Head of caudate nucleus (tissue), 42 donors: ENCODE data around the gene CALCOCO1.

Experiments
- DNase-seq, 42 donors: peaks; one replicate each; pipeline versions ENCODE4 v3.0.0 to v3.0.0-alpha.2; 2020 to 2021; ENCODE audit warnings: mixed read lengths in 7 of 42
- intact Hi-C: fragments of 100-400 bp; cut with DNase I; formaldehyde crosslinking; loops from one replicate; pipeline ENCODE4 v1.15.0; 2022

CALCOCO1 gene

GRCh38 chr12:53754188-53754585 lies 26.9 kb upstream of the CALCOCO1 start:
- intact Hi-C loops, result no loop called here
- DNase-seq, result no peak

GRCh38 chr12:53752621-53753020 lies 25.4 kb upstream of the CALCOCO1 start:
- DNase-seq, result no peak
- intact Hi-C loops, result no loop called here

GRCh38 chr12:53752192-53752601 lies 24.9 kb upstream of the CALCOCO1 start:
- no peak for DNase-seq
- intact Hi-C loops, result no loop called here

- DNase-seq, result peak in 17 of 42 donors; percentile 8 to 66 (median 45)
Observed at GRCh38 chr12:53751336-53752191, 24.3 kb upstream of the CALCOCO1 start, which contains the start of gene CISTR. TSS of gene CISTR (minus strand) at chr12:53751979.

GRCh38 chr12:53750812-53751335 lies 23.6 kb upstream of the CALCOCO1 start:
- peak in 8 of 42 donors; percentile 8 to 47 (median 25) for DNase-seq
- intact Hi-C loops, result no loop called here

More at GRCh38 chr12:53751336-53752191, 24.3 kb upstream of the CALCOCO1 start, which contains the start of gene CISTR:
- intact Hi-C loops, result no loop called here

- intact Hi-C loops, result loop anchor here (10.0 kb wide), 1 partner anchor 205 kb away; no protein-coding TSS in a partner anchor
- DNase-seq, result no peak
Observed at GRCh38 chr12:53749986-53750811, 22.9 kb upstream of the CALCOCO1 start.

GRCh38 chr12:53748072-53748840 lies 21.0 kb upstream of the CALCOCO1 start:
- DNase-seq, result peak in 29 of 42 donors; percentile 37 to 85 (median 60)
- intact Hi-C loops, result loop anchor here (10.0 kb wide), 1 partner anchor 203 kb away; no protein-coding TSS in a partner anchor

- peak in 1 of 42 donors; percentile 23 for DNase-seq
- intact Hi-C loops, result loop anchor here (2.0 to 10.0 kb wide), 2 partner anchors 46 to 202 kb away; no protein-coding TSS in a partner anchor
Observed at GRCh38 chr12:53747095-53747494, 19.8 kb upstream of the CALCOCO1 start.

DNA sequence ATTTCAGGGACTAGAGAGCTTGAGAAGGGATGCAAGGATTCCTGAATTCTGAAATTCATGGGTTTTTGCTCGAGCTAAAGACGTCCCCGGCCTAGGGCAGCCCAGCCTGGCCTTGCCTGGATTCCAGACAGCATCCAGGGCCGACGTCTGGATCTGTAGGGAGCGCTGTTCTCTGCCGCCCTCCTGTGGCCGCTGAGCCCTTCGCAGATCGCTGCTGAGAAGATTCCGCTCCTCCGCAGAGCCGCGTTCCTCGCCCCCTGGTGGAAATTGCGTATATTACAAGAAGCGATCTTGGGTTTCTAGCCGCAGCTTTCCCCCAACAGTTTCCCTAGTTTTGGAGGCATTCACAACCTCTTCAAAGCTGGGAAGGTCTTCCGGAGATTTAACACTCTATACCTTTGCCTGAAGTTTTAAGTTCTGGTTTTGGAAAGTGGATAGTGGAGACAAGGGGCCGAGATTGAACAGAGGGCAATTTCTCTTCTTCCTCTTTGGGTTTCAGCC lies 19.4 kb upstream of the CALCOCO1 start:
- intact Hi-C loops, result loop anchor here (2.0 to 10.0 kb wide), 2 partner anchors 46 to 202 kb away; no protein-coding TSS in a partner anchor
- DNase-seq, result peak; percentile 89 to 98 (median 95)

GRCh38 chr12:53744751-53745150 lies 17.5 kb upstream of the CALCOCO1 start:
- intact Hi-C loops, result loop anchor here (10.0 kb wide), 1 partner anchor 200 kb away; no protein-coding TSS in a partner anchor
- no peak for DNase-seq

DNA sequence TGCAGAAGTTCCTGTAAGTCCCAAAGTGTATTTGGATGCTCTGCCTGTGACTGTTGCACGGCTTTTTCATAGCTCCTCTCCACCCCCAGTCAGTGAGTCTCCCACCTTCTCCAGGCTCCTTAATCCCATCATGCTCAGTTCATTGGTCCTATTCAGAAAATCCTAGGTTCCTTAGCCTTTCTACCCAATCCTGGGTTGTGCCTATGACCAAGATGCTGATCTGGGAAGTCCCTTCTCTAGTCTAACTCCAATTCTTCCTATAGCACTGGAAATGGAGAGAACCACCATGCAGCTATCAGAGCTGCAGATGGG lies 16.8 kb upstream of the CALCOCO1 start:
- intact Hi-C loops, result loop anchor here (10.0 kb wide), 1 partner anchor 199 kb away; no protein-coding TSS in a partner anchor
- no peak for DNase-seq

GRCh38 chr12:53743266-53744129 lies 16.2 kb upstream of the CALCOCO1 start:
- intact Hi-C loops, result loop anchor here (10.0 kb wide), 1 partner anchor 199 kb away; no protein-coding TSS in a partner anchor
- peak in 41 of 42 donors; percentile 40 to 85 (median 70) for DNase-seq

GRCh38 chr12:53740130-53740491 lies 12.9 kb upstream of the CALCOCO1 start:
- intact Hi-C loops, result loop anchor here (10.0 kb wide), 1 partner anchor 195 kb away; no protein-coding TSS in a partner anchor

DNA sequence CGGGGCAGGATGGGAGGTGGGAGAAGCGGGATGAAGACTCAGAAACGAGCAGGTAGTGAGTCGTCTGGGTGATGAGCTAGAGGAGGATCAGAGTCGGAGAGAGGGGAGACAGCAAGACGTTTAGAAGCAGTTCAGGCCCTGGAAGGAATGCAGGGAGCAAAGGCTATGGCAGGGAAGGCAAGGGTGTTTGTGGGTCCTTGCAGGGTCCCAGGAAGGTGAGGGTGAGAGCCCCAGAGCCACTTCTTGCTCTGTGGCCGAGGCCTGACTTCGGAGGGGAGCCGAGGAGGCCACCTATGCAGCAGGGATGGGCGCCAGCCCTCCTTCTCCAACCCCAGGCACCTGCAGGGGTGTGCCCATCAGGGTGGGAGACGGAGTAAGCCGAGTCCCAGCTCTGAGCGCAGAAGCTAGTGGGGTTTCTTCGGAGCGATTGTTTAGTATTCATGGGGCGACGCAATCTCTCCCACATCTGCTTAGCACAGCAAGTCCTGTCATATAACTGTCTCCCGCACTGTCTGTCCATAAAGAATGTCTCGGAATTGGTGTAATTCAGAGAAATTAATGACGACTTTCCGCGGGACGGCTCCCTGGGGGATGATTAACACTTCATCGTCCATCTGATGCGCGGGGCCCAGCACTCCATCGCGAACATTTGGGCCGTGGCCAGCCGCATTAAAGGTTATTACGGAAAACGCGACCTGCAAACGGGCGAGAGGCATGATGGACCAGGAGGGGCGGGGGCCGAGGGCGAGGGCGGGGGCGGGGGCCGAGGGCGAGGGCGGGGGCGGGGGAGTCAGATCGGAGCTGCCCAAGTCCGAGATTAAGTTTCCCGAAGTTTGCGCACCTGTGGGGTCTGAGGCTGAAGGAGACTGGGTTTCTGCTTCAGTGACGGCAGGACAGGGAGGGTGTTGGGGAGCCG lies 12.2 kb upstream of the CALCOCO1 start:
- DNase-seq, result peak in 10 of 42 donors; percentile 16 to 59 (median 32)

More at GRCh38 chr12:53740130-53740491, 12.9 kb upstream of the CALCOCO1 start:
- peak in 1 of 42 donors; percentile 24 for DNase-seq

GRCh38 chr12:53738406-53739213 lies 11.4 kb upstream of the CALCOCO1 start:
- intact Hi-C loops, result no loop called here
- peak in 19 of 42 donors; percentile 12 to 80 (median 54) for DNase-seq

More for the DNA sequence above, 12.2 kb upstream of the CALCOCO1 start:
- intact Hi-C loops, result loop anchor here (10.0 kb wide), 1 partner anchor 195 kb away; no protein-coding TSS in a partner anchor
